ENCODE data around the gene SYNPO2.
A peak's percentile ranks its signal among the peaks of the same experiment; 100 is the strongest.

The SYNPO2 gene

DNA sequence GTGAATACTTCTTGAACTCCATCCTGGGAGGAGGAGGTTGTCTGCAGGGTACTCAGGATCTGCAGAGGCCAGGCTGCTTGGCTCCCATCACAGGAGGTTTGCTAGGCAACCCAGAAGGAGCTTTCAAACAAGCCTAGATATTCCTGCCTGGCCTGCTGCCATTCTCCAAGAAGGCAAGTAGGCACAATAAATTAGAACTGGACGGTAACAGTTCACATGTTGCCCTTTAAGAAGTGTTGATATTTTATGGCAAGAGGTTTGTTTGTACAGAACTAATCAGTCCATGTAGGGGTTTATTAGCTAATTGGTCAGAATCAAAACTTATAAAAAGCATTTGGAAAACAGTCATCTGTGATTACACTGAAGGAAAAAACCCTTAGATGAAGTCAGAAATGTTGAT, 39.3 kb downstream of the SYNPO2 start:
- no peak for DNase-seq (ENCODE audit: low spot score in 2 of 2)
- peaks cover 11% of the 10 kb centered on the region for H3K4me1 ChIP-seq
- in situ Hi-C loops (cut with MboI; ENCODE audit: low sequenced_read_pairs), result no loop called here
- no peaks in the 10 kb centered on the region for H3K9me3 ChIP-seq
- no peaks in the 10 kb centered on the region for H3K36me3 ChIP-seq (replicated peaks)
- H3K4me3 ChIP-seq, result no peak overlapping the region
- H3K27me3 ChIP-seq (ENCODE audit: low read depth), result no peaks in the 10 kb centered on the region; the same call in 1 of the 2 replicates

DNA sequence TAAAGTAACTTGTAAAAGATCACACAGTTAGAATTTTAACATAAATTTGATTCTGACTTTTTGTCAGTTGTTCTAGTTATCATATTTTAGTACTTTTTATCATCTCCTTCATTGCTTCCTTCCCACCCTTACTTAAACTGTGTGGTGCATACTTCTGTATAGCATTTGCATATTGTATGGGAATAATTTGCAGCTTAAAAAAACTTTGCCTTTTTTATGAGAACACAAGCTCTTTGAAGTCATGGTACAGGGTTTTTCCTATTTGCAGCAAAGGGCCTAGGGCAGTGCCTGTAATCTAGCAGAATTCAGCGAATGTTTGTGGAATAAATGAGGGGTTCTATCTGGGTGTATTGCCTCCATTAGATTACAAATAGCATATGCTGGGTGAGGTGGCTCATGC, 41.6 kb downstream of the SYNPO2 start:
- Histone ChIP-seq H3K4me3 (no peak overlapping the region), H3K9me3 (no peaks in the 10 kb centered on the region), H3K4me1 (no peaks in the 10 kb centered on the region), H3K36me3 (replicated peaks) (no peaks in the 10 kb centered on the region), H3K27me3 (ENCODE audit: low read depth) (no peaks in the 10 kb centered on the region; the same call in 1 of the 2 replicates)
- in situ Hi-C loops (cut with MboI; ENCODE audit: low sequenced_read_pairs), result no loop called here
- DNase-seq (ENCODE audit: low spot score in 2 of 2), result no peak

GRCh38 chr4:118931786-118932185, 43.1 kb downstream of the SYNPO2 start:
- Histone ChIP-seq H3K9me3 (no peaks in the 10 kb centered on the region), H3K4me3 (no peak overlapping the region), H3K27me3 (ENCODE audit: low read depth) (no peaks in the 10 kb centered on the region; the same call in 1 of the 2 replicates), H3K4me1 (no peaks in the 10 kb centered on the region), H3K36me3 (replicated peaks) (no peaks in the 10 kb centered on the region)
- DNase-seq (ENCODE audit: low spot score in 2 of 2), result no peak
- in situ Hi-C loops (cut with MboI; ENCODE audit: low sequenced_read_pairs), result no loop called here

GRCh38 chr4:118935819-118936218, 47.2 kb downstream of the SYNPO2 start:
- in situ Hi-C loops (cut with MboI; ENCODE audit: low sequenced_read_pairs), result no loop called here
- Histone ChIP-seq H3K4me1 (no peaks in the 10 kb centered on the region; the same call in 1 of the 2 replicates), H3K27me3 (ENCODE audit: low read depth) (no peaks in the 10 kb centered on the region; the same call in 1 of the 2 replicates), H3K36me3 (replicated peaks) (no peaks in the 10 kb centered on the region), H3K4me3 (no peak overlapping the region), H3K9me3 (no peaks in the 10 kb centered on the region)
- DNase-seq (ENCODE audit: low spot score in 2 of 2), result no peak

GRCh38 chr4:118936406-118936805, 47.8 kb downstream of the SYNPO2 start:
- Histone ChIP-seq H3K9me3 (no peaks in the 10 kb centered on the region), H3K36me3 (replicated peaks) (no peaks in the 10 kb centered on the region), H3K4me3 (no peak overlapping the region), H3K4me1 (no peaks in the 10 kb centered on the region; the same call in 1 of the 2 replicates), H3K27me3 (ENCODE audit: low read depth) (no peaks in the 10 kb centered on the region; the same call in 1 of the 2 replicates)
- in situ Hi-C loops (cut with MboI; ENCODE audit: low sequenced_read_pairs), result no loop called here
- no peak for DNase-seq (ENCODE audit: low spot score in 2 of 2)

DNA sequence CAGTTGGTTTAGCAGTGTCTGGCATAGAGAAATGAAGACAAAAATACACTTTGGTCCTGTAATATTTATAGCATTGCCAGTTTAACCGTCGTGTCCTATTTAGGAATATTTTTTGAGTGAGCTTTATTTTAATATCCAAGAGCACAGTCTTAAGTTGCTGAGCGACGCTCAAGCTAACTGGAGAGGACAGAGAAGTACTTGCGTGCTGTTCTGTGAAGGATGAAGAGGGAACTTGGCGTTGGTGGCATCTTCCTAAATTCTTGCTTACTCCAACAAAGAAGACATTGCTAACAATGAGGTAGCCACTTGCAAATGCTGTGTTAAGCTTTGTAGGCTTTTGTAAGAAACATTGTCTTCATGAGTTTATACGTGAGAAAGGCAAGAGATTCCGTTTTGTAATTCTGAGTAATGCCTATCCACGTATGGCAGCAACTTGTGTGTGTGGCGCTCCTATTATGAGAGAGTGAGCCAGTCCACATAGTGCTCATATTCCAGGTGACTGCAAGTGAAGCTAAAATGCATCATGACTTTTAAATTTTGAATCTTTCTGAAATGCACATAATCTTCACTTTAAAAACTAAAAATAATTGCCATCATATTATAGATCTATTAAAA, 50.6 kb downstream of the SYNPO2 start:
- in situ Hi-C loops (cut with MboI; ENCODE audit: low sequenced_read_pairs), result no loop called here
- no peak for DNase-seq (ENCODE audit: low spot score in 2 of 2)
- H3K4me1 ChIP-seq, result no peaks in the 10 kb centered on the region; the same call in none of the 2 replicates
- no peaks in the 10 kb centered on the region for H3K36me3 ChIP-seq (replicated peaks)
- no peak overlapping the region for H3K4me3 ChIP-seq
- peaks cover 5% of the 10 kb centered on the region; the same call in 1 of the 2 replicates for H3K27me3 ChIP-seq (ENCODE audit: low read depth)
- no peaks in the 10 kb centered on the region for H3K9me3 ChIP-seq

DNA sequence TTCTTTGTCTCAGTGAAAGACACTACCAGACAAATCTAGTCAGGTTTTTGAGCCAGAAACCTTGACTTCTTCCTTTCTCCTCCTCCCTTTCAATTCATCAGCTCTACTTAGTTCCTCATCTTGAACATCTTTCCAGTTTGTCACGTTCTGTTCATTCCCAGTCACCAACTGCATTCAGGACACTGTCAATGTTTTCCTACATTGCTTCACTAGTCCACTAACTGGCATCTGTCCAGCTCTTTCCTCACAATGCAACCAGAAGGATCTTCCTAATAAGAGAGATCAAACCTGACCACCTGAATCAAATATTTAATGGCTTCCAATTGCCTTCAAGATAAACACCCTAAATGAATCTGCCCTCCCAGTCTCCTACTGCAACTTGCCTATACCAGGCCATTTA, 52.5 kb downstream of the SYNPO2 start:
- in situ Hi-C loops (cut with MboI; ENCODE audit: low sequenced_read_pairs), result no loop called here
- H3K36me3 ChIP-seq (replicated peaks), result no peaks in the 10 kb centered on the region
- H3K4me1 ChIP-seq, result no peaks in the 10 kb centered on the region; the same call in none of the 2 replicates
- H3K9me3 ChIP-seq, result no peaks in the 10 kb centered on the region
- no peak for DNase-seq (ENCODE audit: low spot score in 2 of 2)
- peaks cover 5% of the 10 kb centered on the region; the same call in 1 of the 2 replicates for H3K27me3 ChIP-seq (ENCODE audit: low read depth)
- H3K4me3 ChIP-seq, result no peak overlapping the region

- Histone ChIP-seq H3K9me3 (no peaks in the 10 kb centered on the region), H3K36me3 (replicated peaks) (no peaks in the 10 kb centered on the region), H3K4me3 (no peak overlapping the region), H3K27me3 (ENCODE audit: low read depth) (peaks cover 5% of the 10 kb centered on the region; the same call in 1 of the 2 replicates), H3K4me1 (no peaks in the 10 kb centered on the region; the same call in none of the 2 replicates)
- in situ Hi-C loops (cut with MboI; ENCODE audit: low sequenced_read_pairs), result no loop called here
- peak in 1 of 2 experiments; percentile 35 for DNase-seq (ENCODE audit: low spot score in 2 of 2)
These were observed 53.1 kb downstream of the SYNPO2 start for GRCh38 chr4:118941799-118942198.

GRCh38 chr4:118942465-118942864, 53.8 kb downstream of the SYNPO2 start:
- no peaks in the 10 kb centered on the region; the same call in none of the 2 replicates for H3K4me1 ChIP-seq
- in situ Hi-C loops (cut with MboI; ENCODE audit: low sequenced_read_pairs), result no loop called here
- no peak overlapping the region for H3K4me3 ChIP-seq
- H3K27me3 ChIP-seq (ENCODE audit: low read depth), result peaks cover 5% of the 10 kb centered on the region; the same call in 1 of the 2 replicates
- DNase-seq (ENCODE audit: low spot score in 2 of 2), result no peak
- no peaks in the 10 kb centered on the region for H3K9me3 ChIP-seq
- no peaks in the 10 kb centered on the region for H3K36me3 ChIP-seq (replicated peaks)

- in situ Hi-C loops (cut with MboI; ENCODE audit: low sequenced_read_pairs), result no loop called here
- Histone ChIP-seq H3K9me3 (no peaks in the 10 kb centered on the region), H3K36me3 (replicated peaks) (no peaks in the 10 kb centered on the region), H3K4me1 (no peaks in the 10 kb centered on the region; the same call in 1 of the 2 replicates), H3K4me3 (no peak overlapping the region), H3K27me3 (ENCODE audit: low read depth) (peaks cover 5% of the 10 kb centered on the region; the same call in 1 of the 2 replicates)
- no peak for DNase-seq (ENCODE audit: low spot score in 2 of 2)
These were observed 58.4 kb downstream of the SYNPO2 start for GRCh38 chr4:118947095-118947494.

GRCh38 chr4:118948545-118949144, 60.0 kb downstream of the SYNPO2 start:
- DNase-seq (ENCODE audit: low spot score in 2 of 2), result no peak
- Histone ChIP-seq H3K9me3 (no peaks in the 10 kb centered on the region), H3K27me3 (ENCODE audit: low read depth) (0 out of 2 replicates have a peak, but pooled peaks cover under 1% of the 10 kb centered on the region), H3K4me1 (no peaks in the 10 kb centered on the region), H3K4me3 (no peak overlapping the region), H3K36me3 (replicated peaks) (no peaks in the 10 kb centered on the region)
- in situ Hi-C loops (cut with MboI; ENCODE audit: low sequenced_read_pairs), result no loop called here

GRCh38 chr4:118950224-118950623, 61.6 kb downstream of the SYNPO2 start:
- DNase-seq (ENCODE audit: low spot score in 2 of 2), result no peak
- in situ Hi-C loops (cut with MboI; ENCODE audit: low sequenced_read_pairs), result no loop called here

GRCh38 chr4:118950929-118951570, 62.4 kb downstream of the SYNPO2 start:
- no peak for DNase-seq (ENCODE audit: low spot score in 2 of 2)
- Histone ChIP-seq H3K9me3 (no peaks in the 10 kb centered on the region), H3K36me3 (replicated peaks) (no peaks in the 10 kb centered on the region), H3K4me3 (no peak overlapping the region), H3K4me1 (no peaks in the 10 kb centered on the region), H3K27me3 (ENCODE audit: low read depth) (no peaks in the 10 kb centered on the region)
- in situ Hi-C loops (cut with MboI; ENCODE audit: low sequenced_read_pairs), result no loop called here

More at GRCh38 chr4:118950224-118950623, 61.6 kb downstream of the SYNPO2 start:
- Histone ChIP-seq H3K4me3 (no peak overlapping the region), H3K4me1 (no peaks in the 10 kb centered on the region), H3K36me3 (replicated peaks) (no peaks in the 10 kb centered on the region), H3K27me3 (ENCODE audit: low read depth) (no peaks in the 10 kb centered on the region), H3K9me3 (no peaks in the 10 kb centered on the region)

GRCh38 chr4:118953276-118953675, 64.6 kb downstream of the SYNPO2 start:
- in situ Hi-C loops (cut with MboI; ENCODE audit: low sequenced_read_pairs), result no loop called here
- H3K9me3 ChIP-seq, result no peaks in the 10 kb centered on the region

More at GRCh38 chr4:118953276-118953675, 64.6 kb downstream of the SYNPO2 start:
- no peak overlapping the region for H3K4me3 ChIP-seq
- H3K27me3 ChIP-seq (ENCODE audit: low read depth), result no peaks in the 10 kb centered on the region
- H3K4me1 ChIP-seq, result no peaks in the 10 kb centered on the region
- H3K36me3 ChIP-seq (replicated peaks), result no peaks in the 10 kb centered on the region
- no peak for DNase-seq (ENCODE audit: low spot score in 2 of 2)
